GM12878 (cell line): ENCODE results near the gene PDE8B. TPM values are rescaled to one million over a fixed set of nuclear protein-coding genes. Genes with fewer than 3 reads are reported as not detected.

Source experiments
- ATAC-seq: fragments of 200-7000 bp; cut with Tn5 transposase; 3 replicates; pipeline ENCODE4 v1.9.1; 2020; ENCODE audit warnings: mild to moderate bottlenecking, moderate library complexity
- BruUV-seq: library from RNA; stranded (reverse); fragments of 400-500 nt; replicated peaks from 2 replicates; lab custom pipeline; 2021; lab: Mats Ljungman, UMichigan
- CTCF ChIA-PET: fragments of 300-600 bp; sonication (Branson Sonifier 250); formaldehyde crosslinking; extraction: SDS; loops from one replicate; lab custom pipeline; 2021; ENCODE audit warnings: inconsistent platforms; lab: Yijun Ruan, JAX
- POLR2A ChIA-PET: fragments of 350-600 bp; formaldehyde crosslinking; extraction: SDS; loops from one replicate; lab custom pipeline; 2021; ENCODE audit warnings: inconsistent platforms; lab: Charles Lee
- RAD21 ChIA-PET: fragments of 300-600 bp; sonication (Branson Sonifier 250); formaldehyde crosslinking; loops from one replicate; lab custom pipeline; 2023; ENCODE audit warnings: antibody characterized with exemption; ENCODE audit not compliant: unreplicated experiment; lab: Charles Lee
- SMC1A ChIA-PET: fragments of 300-600 bp; sonication (Branson Sonifier 250); formaldehyde crosslinking; loops from one replicate; lab custom pipeline; 2023; ENCODE audit not compliant: unreplicated experiment, uncharacterized antibody; lab: Charles Lee
- DNase-seq: peaks from one replicate; pipeline ENCODE4 v3.0.0-alpha.2; 2011; ENCODE audit warnings: low read depth, low spot score
- FAIRE-seq: peaks from 3 replicates; lab custom pipeline; 2011; peaks lifted over from hg19 to GRCh38; lab: Jason Lieb, UNC
- H2AFZ ChIP-seq: 2 replicates; pipeline ENCODE4 v1.6.0; 2011; ENCODE audit warnings: low read depth, low read length, control low read depth; ENCODE audit not compliant: control insufficient read depth
- H3K27ac ChIP-seq: 2 replicates; pipeline ENCODE4 v1.5.1; 2011; ENCODE audit warnings: control low read depth; ENCODE audit not compliant: control insufficient read depth, insufficient read depth
- H3K27me3 ChIP-seq, 2 experiments: replicated peaks in 1 of 2; 2 replicates each; pipeline versions ENCODE4 v1.6.0 to v1.6.1; 2011; ENCODE audit warnings: low read length in 1 of 2; ENCODE audit not compliant: control insufficient read depth in 2 of 2, insufficient read depth in 2 of 2
- H3K36me3 ChIP-seq, 2 experiments: 2 replicates each; pipeline ENCODE4 v1.5.1; 2011; ENCODE audit warnings: low read length in 1 of 2; ENCODE audit not compliant: control insufficient read depth in 2 of 2, insufficient read depth in 2 of 2
- H3K4me1 ChIP-seq: 2 replicates; pipeline ENCODE4 v1.6.1; 2011; ENCODE audit warnings: mild to moderate bottlenecking, low read length, moderate library complexity, mixed read lengths; ENCODE audit not compliant: control insufficient read depth, insufficient read depth
- H3K4me2 ChIP-seq: 2 replicates; pipeline ENCODE4 v1.6.0; 2011; ENCODE audit warnings: control low read depth; ENCODE audit not compliant: control insufficient read depth, insufficient read depth
- H3K4me3 ChIP-seq: fragments of 200-600 bp; sonication (generic); 2 replicates; pipeline ENCODE4 v1.5.1; 2016
- H3K79me2 ChIP-seq: 2 replicates; pipeline ENCODE4 v1.6.0; 2011; ENCODE audit warnings: low read length; ENCODE audit not compliant: control insufficient read depth, insufficient read depth
- H3K9ac ChIP-seq: 2 replicates; pipeline ENCODE4 v1.8.0; 2011; ENCODE audit warnings: low read length, control low read depth, mixed read lengths; ENCODE audit not compliant: control insufficient read depth, insufficient read depth
- H3K9me3 ChIP-seq: replicated peaks from 3 replicates; pipeline ENCODE4 v1.5.1; 2011; ENCODE audit warnings: mild to moderate bottlenecking, low read length; ENCODE audit not compliant: control insufficient read depth, insufficient read depth
- H4K20me1 ChIP-seq: 2 replicates; pipeline ENCODE4 v1.6.0; 2011; ENCODE audit not compliant: control insufficient read depth, insufficient read depth
- CREB1 ChIP-seq: IDR thresholded peaks from 2 replicates; pipeline ENCODE4 v1.6.1; 2012; ENCODE audit warnings: low read depth, mild to moderate bottlenecking, inconsistent platforms
- FOS ChIP-seq: IDR thresholded peaks from 3 replicates; pipeline ENCODE4 v1.6.1; 2011; ENCODE audit warnings: borderline replicate concordance; ENCODE audit not compliant: insufficient read length; ENCODE audit errors: extremely low read depth
- SREBF1 ChIP-seq: IDR thresholded peaks from 2 replicates; pipeline ENCODE4 v1.6.1; 2012; ENCODE audit warnings: mild to moderate bottlenecking, low read length
- WGBS: methylation state at CpG from one replicate; pipeline ENCODE4 v1.1.6; 2016; ENCODE audit warnings: low lambda C conversion rate; ENCODE audit not compliant: insufficient replicate concordance, insufficient coverage; ENCODE audit errors: missing lambda C conversion rate; 5-methylcytosine and 5-hydroxymethylcytosine counted together
- in situ Hi-C: fragments of 300-500 bp; cut with MboI; formaldehyde crosslinking; loops from 9 replicates; pipeline ENCODE4 v1.14.3; 2018; ENCODE audit warnings: mixed read lengths
- intact Hi-C: fragments of 100-400 bp; cut with micrococcal nuclease; formaldehyde crosslinking; loops from one replicate; pipeline ENCODE4 v1.14.2; 2022; ENCODE audit not compliant: unreplicated experiment
- polyA plus RNA-seq, 11 experiments: library from polyadenylated mRNA; depleted of rRNA in 4 of 11; unstranded in 6 of 11; stranded (reverse) in 5 of 11; fragments of >200 nt; fragmentation: Nextera tagmentation in 4 of 11; fragmentation: Illumina TruSeq in 1 of 11; extraction: Ambion mirVana in 4 of 11; extraction: Trizol in 1 of 11; gene quantifications; 1 replicate in 1 of 11; 2 replicates in 10 of 11; pipeline versions ENCODE4 v1.2.1 to v1.2.3, GENCODE V29; 2011 to 2016; ENCODE audit warnings: inconsistent platforms in 2 of 11, missing spikeins in 2 of 11, low read depth in 1 of 11
- total RNA-seq, 4 experiments: library from RNA; depleted of rRNA in 3 of 4; stranded (reverse); fragments of >200 nt in 3 of 4; fragmentation: Illumina TruSeq in 1 of 4; extraction: Trizol in 1 of 4; gene quantifications; 2 replicates each; pipeline versions ENCODE4 v1.2.1 to v1.2.3, GENCODE V29; 2013 to 2021
- TF ChIP-seq, protein P1 (sequence below): IDR thresholded peaks from 2 replicates; pipeline ENCODE4 v1.6.1; 2011; ENCODE audit warnings: mild to moderate bottlenecking, low read depth, low read length, moderate library complexity; ENCODE audit not compliant: insufficient replicate concordance
- TF ChIP-seq, protein P2 (sequence below): IDR thresholded peaks from 2 replicates; pipeline ENCODE4 v1.6.1; 2012; ENCODE audit warnings: low read length, inconsistent platforms

PDE8B gene
- total and polyA plus RNA-seq, 10 of the 15 experiments (the other 5 are each of a cell fraction or from before 2014, with no cell fraction given) = 0.03 to 0.44 (median 0.20) TPM; not detected in 3

DNA sequence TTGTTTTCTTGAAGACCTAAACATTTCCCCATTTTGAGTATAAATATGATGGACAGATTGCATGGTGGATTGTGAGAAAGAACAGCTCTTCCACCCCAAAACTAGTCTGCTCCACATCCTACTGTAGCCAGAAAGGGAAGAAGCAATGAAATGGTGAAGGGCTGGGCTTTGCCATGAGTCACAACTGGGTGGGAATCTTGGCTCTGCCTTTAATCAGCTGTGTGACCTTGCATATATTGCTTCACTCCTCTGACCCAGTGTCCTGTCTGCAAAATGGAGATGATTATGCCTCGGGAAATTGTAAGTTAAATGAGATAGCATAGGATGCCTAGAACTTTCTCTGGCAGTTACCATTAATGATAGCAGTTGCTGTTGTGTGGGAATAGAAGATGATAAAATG is 101.9 kb downstream of the PDE8B start:
- WGBS = 26% methylated on average over 1 of the region's 1 CpG
- H3K4me2 ChIP-seq = no peak overlapping the region
- ChIA-PET SMC1A (no interaction called here), RAD21 (no interaction called here), CTCF (no interaction called here), POLR2A (no interaction called here)
- H3K4me3 ChIP-seq = no peak overlapping the region
- no peaks in the 10 kb centered on the region for H4K20me1 ChIP-seq
- no peak for TF ChIP-seq SREBF1
- TF ChIP-seq, protein P1, sequence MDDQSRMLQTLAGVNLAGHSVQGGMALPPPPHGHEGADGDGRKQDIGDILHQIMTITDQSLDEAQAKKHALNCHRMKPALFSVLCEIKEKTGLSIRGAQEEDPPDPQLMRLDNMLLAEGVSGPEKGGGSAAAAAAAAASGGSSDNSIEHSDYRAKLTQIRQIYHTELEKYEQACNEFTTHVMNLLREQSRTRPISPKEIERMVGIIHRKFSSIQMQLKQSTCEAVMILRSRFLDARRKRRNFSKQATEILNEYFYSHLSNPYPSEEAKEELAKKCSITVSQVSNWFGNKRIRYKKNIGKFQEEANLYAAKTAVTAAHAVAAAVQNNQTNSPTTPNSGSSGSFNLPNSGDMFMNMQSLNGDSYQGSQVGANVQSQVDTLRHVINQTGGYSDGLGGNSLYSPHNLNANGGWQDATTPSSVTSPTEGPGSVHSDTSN = no peak
- no peak for TF ChIP-seq FOS
- TF ChIP-seq, protein P2, sequence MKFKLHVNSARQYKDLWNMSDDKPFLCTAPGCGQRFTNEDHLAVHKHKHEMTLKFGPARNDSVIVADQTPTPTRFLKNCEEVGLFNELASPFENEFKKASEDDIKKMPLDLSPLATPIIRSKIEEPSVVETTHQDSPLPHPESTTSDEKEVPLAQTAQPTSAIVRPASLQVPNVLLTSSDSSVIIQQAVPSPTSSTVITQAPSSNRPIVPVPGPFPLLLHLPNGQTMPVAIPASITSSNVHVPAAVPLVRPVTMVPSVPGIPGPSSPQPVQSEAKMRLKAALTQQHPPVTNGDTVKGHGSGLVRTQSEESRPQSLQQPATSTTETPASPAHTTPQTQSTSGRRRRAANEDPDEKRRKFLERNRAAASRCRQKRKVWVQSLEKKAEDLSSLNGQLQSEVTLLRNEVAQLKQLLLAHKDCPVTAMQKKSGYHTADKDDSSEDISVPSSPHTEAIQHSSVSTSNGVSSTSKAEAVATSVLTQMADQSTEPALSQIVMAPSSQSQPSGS = no peak
- no peak for TF ChIP-seq CREB1
- no TSS peak for BruUV-seq
- H3K27me3 ChIP-seq = no peaks in the 10 kb centered on the region
- no peak overlapping the region for H2AFZ ChIP-seq
- no peak overlapping the region for H3K9ac ChIP-seq
- H3K36me3 ChIP-seq = no peaks in the 10 kb centered on the region
- DNase-seq (no peak), FAIRE-seq (no peak), ATAC-seq (no peak)
- no peaks in the 10 kb centered on the region for H3K9me3 ChIP-seq
- in situ Hi-C loops (no loop called here), intact Hi-C loops (no loop called here)
- H3K27ac ChIP-seq = no peak overlapping the region
- no peaks in the 10 kb centered on the region for H3K4me1 ChIP-seq
- H3K79me2 ChIP-seq = no peaks in the 10 kb centered on the region
